CD4-positive, alpha-beta T cell (primary cell): ENCODE results near the gene CPEB1. TPM values are rescaled to one million over a fixed set of nuclear protein-coding genes. Genes with fewer than 3 reads are reported as not detected.

Experiments used
- ATAC-seq: fragments of 200-7000 bp; cut with Tn5 transposase; one replicate; pipeline ENCODE4 v1.10.0; 2022; ENCODE audit warnings: mild to moderate bottlenecking; ENCODE audit not compliant: poor library complexity
- CTCF ChIA-PET: fragments of 350-600 bp; sonication (Branson Sonifier 250); formaldehyde crosslinking; loops from one replicate; lab custom pipeline; 2021; ENCODE audit warnings: antibody characterized with exemption, inconsistent platforms; lab: Charles Lee
- POLR2A ChIA-PET: fragments of 350-600 bp; sonication (Branson Sonifier 250); formaldehyde crosslinking; loops from one replicate; lab custom pipeline; 2021; ENCODE audit warnings: antibody characterized with exemption, inconsistent platforms; lab: Charles Lee
- DNase-seq, 14 experiments: peaks; one replicate each; pipeline ENCODE4 v3.0.0-alpha.2; 2013 to 2020; ENCODE audit warnings: mixed read lengths in 2 of 14
- H3K27ac ChIP-seq, 2 donors: one replicate each; pipeline versions ENCODE4 v1.5.1 to v1.7.0; 2013; ENCODE audit warnings: low read length in 2 of 2, low read depth in 1 of 2, mild to moderate bottlenecking in 1 of 2
- H3K27me3 ChIP-seq, 2 experiments: 1 replicate in 1 of 2; 2 replicates in 1 of 2; pipeline versions ENCODE4 v1.6.1 to v1.7.0; 2013; ENCODE audit warnings: low read length in 2 of 2, control low read depth in 1 of 2, mild to moderate bottlenecking in 1 of 2, moderate library complexity in 1 of 2; ENCODE audit not compliant: insufficient read depth in 2 of 2, control insufficient read depth in 1 of 2
- H3K36me3 ChIP-seq: one replicate; pipeline ENCODE4 v1.6.1; 2013; ENCODE audit warnings: low read length, control low read depth; ENCODE audit not compliant: insufficient read depth
- H3K4me1 ChIP-seq: one replicate; pipeline ENCODE4 v1.6.1; 2013; ENCODE audit warnings: low read length, control low read depth; ENCODE audit not compliant: insufficient read depth
- H3K4me3 ChIP-seq: one replicate; pipeline ENCODE4 v1.5.1; 2013; ENCODE audit warnings: mild to moderate bottlenecking, low read length, moderate library complexity
- H3K9me3 ChIP-seq, 2 experiments: 1 replicate in 1 of 2; 2 replicates in 1 of 2; pipeline versions ENCODE4 v1.6.1 to v1.7.0; 2013; ENCODE audit warnings: low read length in 2 of 2, mild to moderate bottlenecking in 2 of 2, control low read depth in 1 of 2, moderate library complexity in 1 of 2; ENCODE audit not compliant: control insufficient read depth in 1 of 2, insufficient read depth in 1 of 2
- H3K27ac Mint-ChIP-seq: one replicate; pipeline ENCODE4 v1.8.0; 2020; ENCODE audit warnings: mixed read lengths
- H3K27me3 Mint-ChIP-seq: one replicate; pipeline ENCODE4 v1.8.0; 2021; ENCODE audit warnings: mixed read lengths
- H3K36me3 Mint-ChIP-seq: one replicate; pipeline ENCODE4 v1.8.0; 2021; ENCODE audit warnings: low read depth, mixed read lengths
- H3K4me1 Mint-ChIP-seq: one replicate; pipeline ENCODE4 v1.8.0; 2021; ENCODE audit warnings: low read depth, mixed read lengths
- H3K4me3 Mint-ChIP-seq: one replicate; pipeline ENCODE4 v1.8.0; 2020; ENCODE audit warnings: mild to moderate bottlenecking, mixed read lengths
- H3K9me3 Mint-ChIP-seq: one replicate; pipeline ENCODE4 v1.8.0; 2020; ENCODE audit warnings: mixed read lengths
- CTCF ChIP-seq: fragments of 200-600 bp; IDR thresholded peaks from one replicate; pipeline ENCODE4 v1.8.0; 2022; ENCODE audit warnings: antibody characterized with exemption, mild to moderate bottlenecking
- intact Hi-C, 2 experiments: fragments of 100-400 bp; cut with DNase I in 1 of 2; cut with micrococcal nuclease in 1 of 2; formaldehyde crosslinking; loops; one replicate each; pipeline versions ENCODE4 v1.15.1 to v1.9.0; 2023 to 2025; cut with DNase I, micrococcal nuclease
- total RNA-seq, 174 experiments: library from RNA in 2 of 174; stranded (reverse) in 2 of 174; gene quantifications; one replicate each; pipeline ENCODE4 v1.2.3 and lab custom pipeline; 2021 to 2026

The CPEB1 gene
- total RNA-seq, 2 experiments from 2014 or later: 0.19 to 0.61 TPM

- Mint-ChIP-seq H3K27ac (no peak overlapping the region), H3K9me3 (no peaks in the 10 kb centered on the region), H3K36me3 (no peaks in the 10 kb centered on the region), H3K27me3 (peaks cover 48% of the 10 kb centered on the region), H3K4me1 (no peaks in the 10 kb centered on the region), H3K4me3 (no peak overlapping the region)
- H3K4me1 ChIP-seq: no peaks in the 10 kb centered on the region
- H3K27ac ChIP-seq: no peak overlapping the region
- H3K27me3 ChIP-seq: peaks cover 9 to 11% of the 10 kb centered on the region in 2 experiments
- no peak for ATAC-seq
- ChIA-PET POLR2A (no interaction called here), CTCF (no interaction called here)
- intact Hi-C loops: no loop called here
- H3K9me3 ChIP-seq: no peaks in the 10 kb centered on the region
- no peak for TF ChIP-seq CTCF
- no peaks in the 10 kb centered on the region for H3K36me3 ChIP-seq
- H3K4me3 ChIP-seq: no peak overlapping the region
- DNase-seq: no peak
Measured at GRCh38 chr15:82656641-82657266, 9.6 kb upstream of the CPEB1 start.

GRCh38 chr15:82655606-82656005 lies 8.4 kb upstream of the CPEB1 start:
- Mint-ChIP-seq H3K4me3 (no peak overlapping the region), H3K27me3 (peaks cover 52% of the 10 kb centered on the region), H3K36me3 (no peaks in the 10 kb centered on the region), H3K9me3 (no peaks in the 10 kb centered on the region), H3K4me1 (no peaks in the 10 kb centered on the region), H3K27ac (no peak overlapping the region)
- no peak for DNase-seq
- Histone ChIP-seq H3K4me3 (no peak overlapping the region), H3K4me1 (no peaks in the 10 kb centered on the region), H3K27ac (no peak overlapping the region), H3K27me3 (peaks cover 9 to 11% of the 10 kb centered on the region in 2 experiments), H3K36me3 (no peaks in the 10 kb centered on the region), H3K9me3 (no peaks in the 10 kb centered on the region)
- no peak for TF ChIP-seq CTCF
- no peak for ATAC-seq
- ChIA-PET POLR2A (no interaction called here), CTCF (no interaction called here)
- intact Hi-C loops: no loop called here

GRCh38 chr15:82653483-82654168 lies 6.5 kb upstream of the CPEB1 start:
- no peak overlapping the region for H3K4me3 ChIP-seq
- CTCF ChIA-PET: no interaction called here
- H3K9me3 ChIP-seq: peaks cover 0 to under 1% of the 10 kb centered on the region in 2 experiments
- Mint-ChIP-seq H3K4me3 (no peak overlapping the region), H3K4me1 (peaks cover 4% of the 10 kb centered on the region), H3K27me3 (peaks cover 60% of the 10 kb centered on the region), H3K36me3 (no peaks in the 10 kb centered on the region), H3K27ac (no peak overlapping the region), H3K9me3 (no peaks in the 10 kb centered on the region)
- DNase-seq (no peak), ATAC-seq (no peak)
- TF ChIP-seq CTCF: no peak
- H3K27me3 ChIP-seq: peaks cover 13 to 25% of the 10 kb centered on the region in 2 experiments
- no peaks in the 10 kb centered on the region for H3K4me1 ChIP-seq
- H3K36me3 ChIP-seq: no peaks in the 10 kb centered on the region
- POLR2A ChIA-PET: no interaction called here
- no peak overlapping the region for H3K27ac ChIP-seq
- intact Hi-C loops: no loop called here
